ENCODE measurements around the gene KRT1. TPM values are rescaled to one million over a fixed set of nuclear protein-coding genes. Genes with fewer than 3 reads are reported as not detected.

KRT1 gene
- total RNA-seq, 5 donors from 2014 or later (not counting 1 experiment from before 2014, with no cell fraction given), result 0.19 to 57.7 (median 10.0) TPM

DNA sequence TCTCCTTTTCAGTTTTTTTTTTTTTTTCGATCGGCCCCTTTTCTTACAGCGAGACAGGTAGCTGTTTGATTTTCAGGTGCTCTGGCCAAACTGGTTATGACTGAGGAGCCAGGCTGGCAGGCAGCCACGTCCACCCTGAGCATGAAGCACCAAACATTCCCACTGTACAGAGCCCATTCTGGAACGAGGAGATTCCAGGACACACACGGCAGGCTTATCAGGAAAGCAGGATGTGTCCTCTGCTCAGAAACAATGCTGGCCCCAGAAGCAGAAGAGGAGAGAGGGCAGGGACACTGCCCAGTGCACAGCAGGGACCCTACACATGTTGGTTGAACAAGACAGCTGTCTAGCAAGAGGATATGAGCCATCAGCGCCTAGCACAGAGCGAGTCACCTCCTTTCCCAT, 24.5 kb downstream of the KRT1 start:
- Mint-ChIP-seq H3K36me3 (no peaks in the 10 kb centered on the region), H3K27ac (no peak overlapping the region), H3K27me3 (peaks cover 0 to 9% of the 10 kb centered on the region in 2 donors), H3K4me1 (peaks cover 10 to 26% (median 13%) of the 10 kb centered on the region in 3 donors), H3K4me3 (no peak overlapping the region), H3K9me3 (no peaks in the 10 kb centered on the region)
- Histone ChIP-seq H3K4me3 (ENCODE audit: control insufficient read depth in 1 of 2, extremely low read depth in 1 of 2, low read length in 1 of 2) (no peak overlapping the region), H3K27ac (ENCODE audit: low read length) (no peak overlapping the region), H3K9me3 (no peaks in the 10 kb centered on the region), H3K27me3 (replicated peaks in 1 of 2; ENCODE audit: control insufficient read depth in 2 of 2, extremely low read depth in 1 of 2, insufficient read depth in 2 of 2, low read length in 1 of 2) (peaks cover 0 to 22% of the 10 kb centered on the region in 2 experiments), H3K36me3 (ENCODE audit: control insufficient read depth in 2 of 2, extremely low read depth in 1 of 2, insufficient read depth in 1 of 2, low read length in 1 of 2) (no peaks in the 10 kb centered on the region), H3K4me1 (ENCODE audit: control insufficient read depth in 1 of 2, extremely low read depth in 1 of 2, insufficient read depth in 2 of 2, low read length in 2 of 2) (no peaks in the 10 kb centered on the region)
- 79% methylated on average over 5 of the region's 8 CpGs for WGBS (ENCODE audit: insufficient coverage)
- ChIA-PET CTCF (interaction anchor here (0.7 to 1.5 kb wide), 2 partner anchors 70 to 1549 kb away, joined by 3 to 4 read pairs; no protein-coding TSS in a partner anchor), POLR2A (no interaction called here)
- ATAC-seq (replicated peaks in 1 of 4), result no peak
- no peak for DNase-seq

DNA sequence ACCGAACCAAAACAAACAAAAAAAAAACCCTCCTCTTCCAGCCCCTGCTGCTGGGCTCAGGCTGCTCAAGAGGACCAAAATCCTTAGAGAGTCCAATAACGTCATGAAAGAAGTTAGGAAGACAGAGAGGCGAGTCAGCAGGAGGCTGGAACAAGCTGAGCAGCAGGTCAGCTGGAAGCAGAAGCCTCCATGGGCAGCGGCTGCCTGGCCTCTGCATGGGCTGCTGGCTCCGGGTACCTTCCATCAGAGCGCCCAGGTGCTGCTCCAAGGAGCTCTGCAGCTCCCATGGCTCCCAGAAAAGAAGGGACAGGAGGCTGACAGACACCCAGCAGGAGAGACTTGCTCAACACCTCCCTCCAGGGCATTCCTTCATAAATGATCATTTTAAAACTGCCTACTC, 25.0 kb downstream of the KRT1 start:
- ATAC-seq (replicated peaks in 1 of 4), result no peak
- H3K36me3 ChIP-seq (ENCODE audit: control insufficient read depth in 2 of 2, extremely low read depth in 1 of 2, insufficient read depth in 1 of 2, low read length in 1 of 2), result no peaks in the 10 kb centered on the region
- DNase-seq, result no peak
- Mint-ChIP-seq H3K9me3 (no peaks in the 10 kb centered on the region), H3K36me3 (no peaks in the 10 kb centered on the region), H3K27ac (no peak overlapping the region), H3K4me3 (no peak overlapping the region), H3K27me3 (peaks cover 0 to 9% of the 10 kb centered on the region in 2 donors), H3K4me1 (peaks cover 10 to 29% (median 14%) of the 10 kb centered on the region in 3 donors)
- H3K27ac ChIP-seq (ENCODE audit: low read length), result no peak overlapping the region
- WGBS (ENCODE audit: insufficient coverage), result 70% methylated on average over 6 of the region's 6 CpGs
- H3K4me1 ChIP-seq (ENCODE audit: control insufficient read depth in 1 of 2, extremely low read depth in 1 of 2, insufficient read depth in 2 of 2, low read length in 2 of 2), result no peaks in the 10 kb centered on the region
- H3K27me3 ChIP-seq (replicated peaks in 1 of 2; ENCODE audit: control insufficient read depth in 2 of 2, extremely low read depth in 1 of 2, insufficient read depth in 2 of 2, low read length in 1 of 2), result peaks cover 0 to 27% of the 10 kb centered on the region in 2 experiments
- ChIA-PET CTCF (interaction anchor here (0.7 to 1.5 kb wide), 2 partner anchors 69 to 1548 kb away, joined by 3 to 4 read pairs; no protein-coding TSS in a partner anchor), POLR2A (no interaction called here)
- H3K4me3 ChIP-seq (ENCODE audit: control insufficient read depth in 1 of 2, extremely low read depth in 1 of 2, low read length in 1 of 2), result no peak overlapping the region
- H3K9me3 ChIP-seq, result no peaks in the 10 kb centered on the region

DNA sequence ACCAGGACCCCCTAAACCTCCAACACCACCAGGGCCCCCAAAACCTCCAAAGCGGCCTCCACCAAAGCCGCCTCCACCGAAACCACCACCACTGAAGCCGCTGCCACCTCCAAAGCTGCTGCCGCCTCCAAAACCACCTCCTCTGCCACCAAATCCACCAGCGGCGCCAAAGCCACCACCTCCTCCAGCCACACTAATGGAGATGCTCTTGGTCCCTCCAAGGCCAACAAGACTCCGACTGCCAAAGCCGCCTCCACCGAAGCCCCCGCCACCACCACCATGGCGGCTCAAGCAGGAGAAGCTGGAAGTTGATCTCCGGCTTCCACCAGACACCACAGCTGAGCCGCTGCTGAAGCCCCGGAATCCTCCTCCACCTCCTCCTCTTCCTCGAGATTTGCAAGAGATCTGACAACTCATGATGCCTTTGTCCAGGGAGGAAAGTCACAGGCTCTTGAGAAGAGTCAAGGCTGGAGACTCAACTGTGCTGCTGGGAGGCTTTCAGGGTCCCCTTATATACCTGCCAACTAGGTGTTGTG, 28.4 kb downstream of the KRT1 start, which contains the start of gene KRT2:
Gene KRT2 (minus strand): TSS at position 486 of the 536 bp plus-strand sequence. CDS start 69 bp downstream, at position 417.
- POLR2A ChIA-PET, result no interaction called here
- peaks cover 45 to 50% (median 48%) of the 10 kb centered on the region in 3 donors for H3K4me1 Mint-ChIP-seq
- no peak within 1 kb of the TSS for H3K27ac ChIP-seq (ENCODE audit: low read length)

DNA sequence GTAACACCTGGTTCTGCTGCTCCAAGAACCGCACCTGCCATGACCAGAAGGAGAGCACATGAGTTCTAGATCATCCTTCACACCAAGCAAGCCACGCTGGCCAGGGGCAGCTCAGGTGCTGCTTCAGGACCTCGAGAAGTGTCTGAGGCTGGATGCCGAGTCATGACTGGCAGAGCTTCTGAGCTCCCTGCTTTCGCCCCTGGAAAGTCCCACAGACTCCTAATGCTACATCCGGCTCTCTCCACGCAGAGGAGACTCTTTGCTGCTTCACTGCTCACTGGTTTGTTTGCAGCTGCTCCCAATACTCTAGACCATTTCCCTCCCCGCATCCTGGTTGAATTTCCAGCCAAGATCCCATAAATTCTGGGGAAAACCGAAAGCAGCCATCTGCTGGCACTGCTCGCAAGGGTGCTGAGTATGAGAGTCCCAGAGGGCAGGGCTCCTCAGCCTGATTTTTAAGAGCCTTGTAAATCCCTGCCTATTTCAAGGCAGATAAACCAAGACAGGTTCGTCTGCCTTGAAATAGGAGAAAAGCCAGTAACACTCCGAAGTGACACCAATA, 29.6 kb downstream of the KRT1 start:
- Mint-ChIP-seq H3K4me3 (peak overlapping the region in 1 of 3 donors; percentile 42), H3K27ac (no peak overlapping the region), H3K27me3 (peaks cover 0 to 2% of the 10 kb centered on the region in 2 donors), H3K9me3 (peaks cover 0 to 4% (median 0%) of the 10 kb centered on the region in 3 donors), H3K36me3 (no peaks in the 10 kb centered on the region), H3K4me1 (peaks cover 52 to 55% (median 53%) of the 10 kb centered on the region in 3 donors)
- Histone ChIP-seq H3K9me3 (no peaks in the 10 kb centered on the region), H3K27ac (ENCODE audit: low read length) (no peak overlapping the region), H3K27me3 (replicated peaks in 1 of 2; ENCODE audit: control insufficient read depth in 2 of 2, extremely low read depth in 1 of 2, insufficient read depth in 2 of 2, low read length in 1 of 2) (peaks cover 0 to 14% of the 10 kb centered on the region in 2 experiments), H3K4me3 (ENCODE audit: control insufficient read depth in 1 of 2, extremely low read depth in 1 of 2, low read length in 1 of 2) (no peak overlapping the region), H3K36me3 (ENCODE audit: control insufficient read depth in 2 of 2, extremely low read depth in 1 of 2, insufficient read depth in 1 of 2, low read length in 1 of 2) (no peaks in the 10 kb centered on the region), H3K4me1 (ENCODE audit: control insufficient read depth in 1 of 2, extremely low read depth in 1 of 2, insufficient read depth in 2 of 2, low read length in 2 of 2) (peaks cover 38 to 44% of the 10 kb centered on the region in 2 experiments)
- CTCF ChIA-PET, result no interaction called here
- WGBS (ENCODE audit: insufficient coverage), result 84% methylated on average over 9 of the region's 12 CpGs
- POLR2A ChIA-PET, result no interaction called here
- ATAC-seq (replicated peaks in 1 of 4), result no peak
- DNase-seq, result no peak

More for the DNA sequence above, 28.4 kb downstream of the KRT1 start, which contains the start of gene KRT2:
- Mint-ChIP-seq H3K4me3 (no peak within 1 kb of the TSS), H3K27ac (no peak within 1 kb of the TSS), H3K9me3 (peaks cover 0 to 4% (median 0%) of the 10 kb centered on the region in 3 donors), H3K27me3 (peaks cover 0 to 9% of the 10 kb centered on the region in 2 donors), H3K36me3 (no peaks in the 10 kb centered on the region)
- DNase-seq (no peak), ATAC-seq (replicated peaks in 1 of 4) (no peak)
- 95% methylated on average over 13 of the region's 16 CpGs for WGBS (ENCODE audit: insufficient coverage)
- H3K27me3 ChIP-seq (replicated peaks in 1 of 2; ENCODE audit: control insufficient read depth in 2 of 2, extremely low read depth in 1 of 2, insufficient read depth in 2 of 2, low read length in 1 of 2), result peaks cover 0 to 18% of the 10 kb centered on the region in 2 experiments
- peaks cover 26 to 32% of the 10 kb centered on the region in 2 experiments for H3K4me1 ChIP-seq (ENCODE audit: control insufficient read depth in 1 of 2, extremely low read depth in 1 of 2, insufficient read depth in 2 of 2, low read length in 2 of 2)
- CTCF ChIA-PET, result no interaction called here
- no peaks in the 10 kb centered on the region for H3K9me3 ChIP-seq
- no peaks in the 10 kb centered on the region for H3K36me3 ChIP-seq (ENCODE audit: control insufficient read depth in 2 of 2, extremely low read depth in 1 of 2, insufficient read depth in 1 of 2, low read length in 1 of 2)
- H3K4me3 ChIP-seq (ENCODE audit: control insufficient read depth in 1 of 2, extremely low read depth in 1 of 2, low read length in 1 of 2), result no peak within 1 kb of the TSS

DNA sequence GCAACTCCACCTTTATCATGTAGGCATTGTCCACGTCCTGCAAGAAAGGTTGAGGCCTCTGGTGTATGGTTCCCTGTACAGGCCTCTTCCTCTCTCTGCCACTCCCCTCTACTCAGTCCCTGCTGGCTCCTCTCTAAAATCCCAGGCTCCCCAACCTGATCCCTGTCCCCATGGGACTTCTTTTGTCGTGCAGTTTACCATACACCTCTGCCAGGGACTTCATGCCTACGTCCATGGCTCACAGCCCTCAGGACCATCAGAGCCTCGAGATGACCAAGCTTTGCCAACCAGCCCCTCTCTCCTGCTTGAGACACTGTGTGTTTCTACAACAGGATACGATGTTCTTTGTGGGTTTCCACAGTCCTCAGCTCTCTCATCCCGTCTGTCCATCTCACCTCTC, 31.1 kb downstream of the KRT1 start:
- WGBS (ENCODE audit: insufficient coverage), result 57% methylated on average over 6 of the region's 6 CpGs
- peaks cover 3 to 5% (median 4%) of the 10 kb centered on the region in 3 donors for H3K9me3 Mint-ChIP-seq
- H3K36me3 Mint-ChIP-seq, result peaks cover 4% of the 10 kb centered on the region
- ATAC-seq (replicated peaks in 1 of 4) (no peak), DNase-seq (no peak)
- peak overlapping the region in 1 of 3 donors; percentile 1 for H3K4me3 Mint-ChIP-seq
- H3K36me3 ChIP-seq (ENCODE audit: control insufficient read depth in 2 of 2, extremely low read depth in 1 of 2, insufficient read depth in 1 of 2, low read length in 1 of 2), result no peaks in the 10 kb centered on the region
- H3K4me3 ChIP-seq (ENCODE audit: control insufficient read depth in 1 of 2, extremely low read depth in 1 of 2, low read length in 1 of 2), result no peak overlapping the region
- no peak overlapping the region for H3K27ac ChIP-seq (ENCODE audit: low read length)
- H3K27ac Mint-ChIP-seq, result peak overlapping the region; percentile 68 to 71
- CTCF ChIA-PET, result interaction anchor here in 1 of 2 donors (0.7 kb wide), 1 partner anchor 12 kb away, joined by 3 read pairs; no protein-coding TSS in a partner anchor
- H3K4me1 ChIP-seq (ENCODE audit: control insufficient read depth in 1 of 2, extremely low read depth in 1 of 2, insufficient read depth in 2 of 2, low read length in 2 of 2), result peaks cover 53 to 54% of the 10 kb centered on the region in 2 experiments
- peaks cover 62 to 66% (median 65%) of the 10 kb centered on the region in 3 donors for H3K4me1 Mint-ChIP-seq
- peaks cover 0 to 8% of the 10 kb centered on the region in 2 experiments for H3K27me3 ChIP-seq (replicated peaks in 1 of 2; ENCODE audit: control insufficient read depth in 2 of 2, extremely low read depth in 1 of 2, insufficient read depth in 2 of 2, low read length in 1 of 2)
- POLR2A ChIA-PET, result no interaction called here
- H3K27me3 Mint-ChIP-seq, result no peaks in the 10 kb centered on the region
- H3K9me3 ChIP-seq, result no peaks in the 10 kb centered on the region

DNA sequence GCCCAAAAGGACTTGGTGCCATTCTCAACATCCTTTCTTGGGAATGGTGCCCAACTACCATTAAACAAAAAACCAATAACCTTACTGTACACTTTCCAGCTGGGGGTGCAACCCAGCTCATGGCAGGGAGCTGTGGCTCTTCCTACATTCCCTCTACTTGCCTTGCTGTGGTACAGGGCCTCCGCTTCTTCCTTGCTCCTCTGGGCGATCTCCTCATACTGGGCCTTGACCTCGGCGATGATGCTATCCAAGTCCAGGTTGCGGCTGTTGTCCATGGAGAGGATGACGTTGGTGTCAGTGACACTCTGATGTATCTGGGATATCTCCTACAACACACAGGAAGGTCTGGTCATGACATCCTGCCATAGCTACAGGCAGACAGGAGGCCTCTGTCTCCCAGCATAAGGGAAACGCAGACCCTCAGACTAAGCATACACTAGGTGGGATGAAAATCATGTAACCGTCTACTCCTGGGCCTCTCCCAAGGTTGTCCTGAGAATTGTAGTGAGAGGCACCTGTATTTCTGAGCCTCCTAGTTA, 32.1 kb downstream of the KRT1 start:
- no peak for ATAC-seq (replicated peaks in 1 of 4)
- peaks cover 0 to 8% of the 10 kb centered on the region in 2 experiments for H3K27me3 ChIP-seq (replicated peaks in 1 of 2; ENCODE audit: control insufficient read depth in 2 of 2, extremely low read depth in 1 of 2, insufficient read depth in 2 of 2, low read length in 1 of 2)
- no peaks in the 10 kb centered on the region for H3K9me3 ChIP-seq
- no peak overlapping the region for H3K27ac ChIP-seq (ENCODE audit: low read length)
- no peaks in the 10 kb centered on the region for H3K36me3 ChIP-seq (ENCODE audit: control insufficient read depth in 2 of 2, extremely low read depth in 1 of 2, insufficient read depth in 1 of 2, low read length in 1 of 2)
- peaks cover 3 to 5% (median 4%) of the 10 kb centered on the region in 3 donors for H3K9me3 Mint-ChIP-seq
- no CpG with 5 or more reads among the region's 8 CpGs for WGBS (ENCODE audit: insufficient coverage)
- peaks cover 4% of the 10 kb centered on the region for H3K36me3 Mint-ChIP-seq
- no peak for DNase-seq
- CTCF ChIA-PET, result interaction anchor here in 1 of 2 donors (1.0 to 1.1 kb wide), 2 partner anchors 62 to 222 kb away, joined by 3 to 4 read pairs; no protein-coding TSS in a partner anchor
- POLR2A ChIA-PET, result no interaction called here
- H3K27ac Mint-ChIP-seq, result peak overlapping the region; percentile 98 to 100
- peaks cover 63% of the 10 kb centered on the region in 2 experiments for H3K4me1 ChIP-seq (ENCODE audit: control insufficient read depth in 1 of 2, extremely low read depth in 1 of 2, insufficient read depth in 2 of 2, low read length in 2 of 2)
- no peak overlapping the region for H3K4me3 ChIP-seq (ENCODE audit: control insufficient read depth in 1 of 2, extremely low read depth in 1 of 2, low read length in 1 of 2)
- H3K4me3 Mint-ChIP-seq, result peak overlapping the region in 1 of 3 donors; percentile 74
- no peaks in the 10 kb centered on the region for H3K27me3 Mint-ChIP-seq
- H3K4me1 Mint-ChIP-seq, result peaks cover 72 to 73% (median 72%) of the 10 kb centered on the region in 3 donors

Data from T-cell (primary cell).